ENCODE data around the gene MYO16. TPM values are rescaled to one million over a fixed set of nuclear protein-coding genes. Genes with fewer than 3 reads are reported as not detected.

The MYO16 gene
- total RNA-seq, 1 experiment from 2014 or later: not detected

GRCh38 chr13:109126891-109127641, 497.7 kb downstream of the MYO16 start:
- peaks cover 17 to 20% of the 10 kb centered on the region in 2 experiments for H3K4me1 Mint-ChIP-seq
- H3K4me1 ChIP-seq (ENCODE audit: insufficient read depth, low read length): peaks cover 4% of the 10 kb centered on the region; the same call in 1 of the 2 replicates
- DNase-seq: no peak
- no peak overlapping the region for H2BK20ac ChIP-seq (ENCODE audit: low read depth, low read length, poor library complexity, severe bottlenecking)
- H3K4me2 ChIP-seq (ENCODE audit: insufficient read depth, insufficient read length, low read length): no peak overlapping the region
- no peaks in the 10 kb centered on the region for H3K36me3 Mint-ChIP-seq (ENCODE audit: insufficient read depth in 1 of 3, low read depth in 3 of 3)
- H2AFZ ChIP-seq (ENCODE audit: low read length): no peak overlapping the region
- H3T11ph ChIP-seq (ENCODE audit: low read length): no peak overlapping the region
- H3K27me3 ChIP-seq (ENCODE audit: insufficient read depth, low read length): no peaks in the 10 kb centered on the region
- no peak for TF ChIP-seq CTCF (conservative IDR thresholded peaks at IDR 0.05)
- H3K9me3 Mint-ChIP-seq: no peaks in the 10 kb centered on the region
- H3K9ac ChIP-seq (ENCODE audit: extremely low read depth, insufficient read length, low read length): no peak overlapping the region
- no peak overlapping the region for H4K91ac ChIP-seq (ENCODE audit: insufficient read length, low read depth, low read length)
- no CpG with 5 or more reads among the region's 34 CpGs for WGBS (ENCODE audit: extremely low coverage, insufficient read length, low lambda C conversion rate)
- no peak overlapping the region for H4K8ac ChIP-seq (replicated peaks; ENCODE audit: insufficient read length, low read depth, low read length)
- no peak overlapping the region for H4K5ac ChIP-seq (ENCODE audit: insufficient read length, low read depth, low read length)
- no peak overlapping the region for H3K4me3 Mint-ChIP-seq
- no peak overlapping the region for H2BK120ac ChIP-seq (ENCODE audit: low read depth, low read length, poor library complexity, severe bottlenecking)
- no peak overlapping the region for H2BK5ac ChIP-seq (ENCODE audit: insufficient read length, low read length)
- no peak overlapping the region for H3K23ac ChIP-seq (ENCODE audit: insufficient read length, low read depth, low read length)
- no peaks in the 10 kb centered on the region for H3K79me1 ChIP-seq (ENCODE audit: insufficient read depth, low read depth, low read length, poor library complexity, severe bottlenecking)
- H3K27ac Mint-ChIP-seq: no peak overlapping the region
- H2BK15ac ChIP-seq (ENCODE audit: low read depth, low read length): no peak overlapping the region
- no peak overlapping the region for H2AK5ac ChIP-seq (ENCODE audit: insufficient read length, low read length)
- no peak overlapping the region for H3K4ac ChIP-seq (ENCODE audit: low read depth, low read length)
- no peaks in the 10 kb centered on the region for H4K20me1 ChIP-seq (ENCODE audit: control insufficient read depth, insufficient read depth, insufficient read length)
- H3K9me3 ChIP-seq (ENCODE audit: control insufficient read depth, low read depth, low read length): no peaks in the 10 kb centered on the region
- no peak overlapping the region for H2BK12ac ChIP-seq (ENCODE audit: insufficient read length, low read depth, low read length)
- H3K27ac ChIP-seq (ENCODE audit: insufficient read length, low read depth, low read length): no peak overlapping the region
- no peaks in the 10 kb centered on the region for H3K23me2 ChIP-seq (ENCODE audit: insufficient read length, low read depth, low read length, poor library complexity, severe bottlenecking)
- no peaks in the 10 kb centered on the region for H3K79me2 ChIP-seq (ENCODE audit: insufficient read depth, low read length)
- no peaks in the 10 kb centered on the region for H3K27me3 Mint-ChIP-seq (ENCODE audit: low read depth)
- H3K56ac ChIP-seq (ENCODE audit: insufficient read length, low read depth, low read length): no peak overlapping the region
- no peak overlapping the region for H3K14ac ChIP-seq (ENCODE audit: insufficient read depth, low read length)
- H3K18ac ChIP-seq (ENCODE audit: insufficient read length, low read depth, low read length): no peak overlapping the region
